Neural cell (in vitro differentiated cells): ENCODE measurements around the gene NBEA. TPM values are rescaled to one million over a fixed set of nuclear protein-coding genes. Genes with fewer than 3 reads are reported as not detected.

Source experiments
- H2AFZ ChIP-seq: fragments of 200-600, 300-800 bp; sonication (generic), shearing (Covaris generic); 2 replicates; pipeline ENCODE4 v1.6.0; 2014; ENCODE audit warnings: low read depth, mild to moderate bottlenecking, antibody characterized with exemption, low read length, moderate library complexity
- H3F3A ChIP-seq: fragments of 200-600 bp; shearing (Covaris generic); 2 replicates; pipeline ENCODE4 v1.6.1; 2016; ENCODE audit warnings: mild to moderate bottlenecking, moderate library complexity, mixed read lengths, antibody characterized with exemption, low read length; ENCODE audit not compliant: insufficient read depth, poor library complexity, severe bottlenecking
- H3K27ac ChIP-seq: fragments of 200-600, 300-800 bp; sonication (generic), shearing (Covaris generic); 2 replicates; pipeline ENCODE4 v1.5.1; 2014; ENCODE audit warnings: mild to moderate bottlenecking, low read length, moderate library complexity
- H3K27me3 ChIP-seq: fragments of 300-800, 200-600 bp; sonication (generic), shearing (Covaris generic); 2 replicates; pipeline ENCODE4 v1.6.0; 2014; ENCODE audit warnings: mild to moderate bottlenecking, low read depth, low read length, moderate library complexity; ENCODE audit not compliant: insufficient read depth
- H3K36me3 ChIP-seq: fragments of 300-800, 200-600 bp; sonication (generic), shearing (Covaris generic); 2 replicates; pipeline ENCODE4 v1.5.1; 2014; ENCODE audit warnings: mild to moderate bottlenecking, antibody characterized with exemption, low read length, moderate library complexity; ENCODE audit not compliant: insufficient read depth
- H3K4me2 ChIP-seq: fragments of 300-800, 200-600 bp; sonication (generic), shearing (Covaris generic); 2 replicates; pipeline ENCODE4 v1.6.0; 2014; ENCODE audit warnings: mild to moderate bottlenecking, low read length
- H3K4me3 ChIP-seq: fragments of 300-800, 200-600 bp; sonication (generic), shearing (Covaris generic); 2 replicates; pipeline ENCODE4 v1.5.1; 2014; ENCODE audit warnings: mild to moderate bottlenecking, low read length, moderate library complexity
- H3K79me2 ChIP-seq: fragments of 200-600 bp; shearing (Covaris generic); replicated peaks from 2 replicates; pipeline ENCODE4 v1.6.0; 2014; ENCODE audit warnings: mild to moderate bottlenecking, low read length, moderate library complexity; ENCODE audit not compliant: insufficient read depth
- H3K9ac ChIP-seq: fragments of 300-800, 200-600 bp; sonication (generic), shearing (Covaris generic); 2 replicates; pipeline ENCODE4 v1.6.1; 2016; ENCODE audit warnings: mild to moderate bottlenecking, low read length, mixed read lengths
- H3K9me2 ChIP-seq: fragments of 200-600 bp; shearing (Covaris generic); 2 replicates; pipeline ENCODE4 v1.6.1; 2016; ENCODE audit warnings: mild to moderate bottlenecking, low read length, mixed read lengths; ENCODE audit not compliant: insufficient read depth
- H3K9me3 ChIP-seq: fragments of 200-600, 300-800 bp; sonication (generic), shearing (Covaris generic); 2 replicates; pipeline ENCODE4 v1.6.1; 2016; ENCODE audit warnings: mild to moderate bottlenecking, mixed run types, low read length, moderate library complexity, mixed read lengths
- H4K20me1 ChIP-seq: fragments of 200-600 bp; shearing (Covaris generic); 2 replicates; pipeline ENCODE4 v1.6.1; 2016; ENCODE audit warnings: mild to moderate bottlenecking, mixed run types; ENCODE audit not compliant: insufficient read depth
- EP300 ChIP-seq: fragments of 450-650 bp; conservative IDR thresholded peaks from 2 replicates; pipeline ENCODE4 v1.6.1; 2014; ENCODE audit warnings: antibody characterized with exemption, mild to moderate bottlenecking, moderate library complexity; ENCODE audit not compliant: poor library complexity, severe bottlenecking
- EZH2 ChIP-seq: fragments of 200-600, 300-800 bp; shearing (Covaris generic), sonication (generic); IDR thresholded peaks from 2 replicates; pipeline ENCODE4 v1.6.1; 2014; ENCODE audit warnings: antibody characterized with exemption, low read length, borderline replicate concordance, mild to moderate bottlenecking; ENCODE audit not compliant: insufficient read depth, poor library complexity, severe bottlenecking
- MXI1 ChIP-seq: fragments of 450-650 bp; conservative IDR thresholded peaks from 2 replicates; pipeline ENCODE4 v1.6.1; 2014; ENCODE audit warnings: antibody characterized with exemption, mild to moderate bottlenecking; ENCODE audit not compliant: poor library complexity, severe bottlenecking
- POLR2AphosphoS5 ChIP-seq: IDR thresholded peaks from 2 replicates; pipeline ENCODE4 v1.6.1; 2012
- RAD21 ChIP-seq: fragments of 450-650 bp; conservative IDR thresholded peaks from 2 replicates; pipeline ENCODE4 v1.6.1; 2014; ENCODE audit warnings: antibody characterized with exemption, mild to moderate bottlenecking, moderate library complexity
- SMC3 ChIP-seq: fragments of 450-650 bp; conservative IDR thresholded peaks from 2 replicates; pipeline ENCODE4 v1.6.1; 2014; ENCODE audit warnings: antibody characterized with exemption, mild to moderate bottlenecking, moderate library complexity; ENCODE audit not compliant: poor library complexity
- TAF1 ChIP-seq: IDR thresholded peaks from 2 replicates; pipeline ENCODE4 v1.6.1; 2012; ENCODE audit warnings: low read depth
- polyA plus RNA-seq: library from polyadenylated mRNA; depleted of rRNA; stranded (reverse); fragments of >200 nt; gene quantifications from 2 replicates; pipeline ENCODE4 v1.2.3, GENCODE V29; 2014
- TF ChIP-seq, protein P1 (sequence below): IDR thresholded peaks from 2 replicates; pipeline ENCODE4 v1.6.1; 2012; ENCODE audit warnings: borderline replicate concordance
- TF ChIP-seq, protein P2 (sequence below): fragments of 450-650 bp; IDR thresholded peaks from 2 replicates; pipeline ENCODE4 v1.5.1; 2014; ENCODE audit warnings: antibody characterized with exemption, mild to moderate bottlenecking, moderate library complexity; ENCODE audit not compliant: poor library complexity, severe bottlenecking

The NBEA gene
- polyA plus RNA-seq, 1 donor from 2014 or later: 55.8 TPM

DNA sequence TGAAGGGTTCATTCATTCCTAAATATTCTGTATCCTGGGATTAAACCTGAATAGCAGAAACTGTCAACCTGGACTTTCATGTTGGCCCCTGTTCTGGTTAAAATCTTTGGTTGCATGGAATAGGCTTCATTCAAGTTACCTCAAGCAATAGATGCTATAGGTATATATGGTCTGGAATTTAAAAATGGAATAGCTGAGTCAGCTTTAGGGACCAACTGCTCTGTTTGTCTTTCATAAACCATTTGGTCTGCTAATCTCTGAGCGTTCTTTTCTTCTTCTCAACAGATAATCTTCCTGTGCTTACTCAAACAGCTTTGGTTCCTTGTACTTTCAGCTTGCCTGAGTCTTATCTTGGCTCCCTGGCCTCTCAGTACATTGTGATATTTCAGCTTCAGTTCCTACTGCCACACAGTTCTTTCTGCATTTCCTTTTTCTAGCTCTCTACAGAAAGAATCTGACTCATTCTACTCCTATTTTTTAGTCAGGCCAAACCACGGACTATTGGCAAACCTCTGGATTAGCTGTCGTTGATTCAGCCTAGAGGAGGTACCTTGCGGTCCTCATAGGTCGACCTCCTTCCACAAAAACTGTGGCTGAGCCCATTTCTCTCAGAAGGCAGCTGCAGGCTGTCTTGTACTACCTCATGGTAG, 570.3 kb downstream of the NBEA start:
- Histone ChIP-seq H3K27ac (no peak overlapping the region), H2AFZ (no peak overlapping the region), H3K9ac (no peak overlapping the region), H3K4me2 (no peak overlapping the region), H3K27me3 (no peaks in the 10 kb centered on the region), H3K36me3 (no peaks in the 10 kb centered on the region), H3K4me3 (no peak overlapping the region), H3K79me2 (no peaks in the 10 kb centered on the region), H3K9me2 (no peaks in the 10 kb centered on the region), H3K9me3 (no peaks in the 10 kb centered on the region), H4K20me1 (no peaks in the 10 kb centered on the region), H3F3A (no peaks in the 10 kb centered on the region)
- no peak for TF ChIP-seq POLR2AphosphoS5
- TF ChIP-seq MXI1: no peak
- no peak for TF ChIP-seq SMC3
- TF ChIP-seq, protein P1, sequence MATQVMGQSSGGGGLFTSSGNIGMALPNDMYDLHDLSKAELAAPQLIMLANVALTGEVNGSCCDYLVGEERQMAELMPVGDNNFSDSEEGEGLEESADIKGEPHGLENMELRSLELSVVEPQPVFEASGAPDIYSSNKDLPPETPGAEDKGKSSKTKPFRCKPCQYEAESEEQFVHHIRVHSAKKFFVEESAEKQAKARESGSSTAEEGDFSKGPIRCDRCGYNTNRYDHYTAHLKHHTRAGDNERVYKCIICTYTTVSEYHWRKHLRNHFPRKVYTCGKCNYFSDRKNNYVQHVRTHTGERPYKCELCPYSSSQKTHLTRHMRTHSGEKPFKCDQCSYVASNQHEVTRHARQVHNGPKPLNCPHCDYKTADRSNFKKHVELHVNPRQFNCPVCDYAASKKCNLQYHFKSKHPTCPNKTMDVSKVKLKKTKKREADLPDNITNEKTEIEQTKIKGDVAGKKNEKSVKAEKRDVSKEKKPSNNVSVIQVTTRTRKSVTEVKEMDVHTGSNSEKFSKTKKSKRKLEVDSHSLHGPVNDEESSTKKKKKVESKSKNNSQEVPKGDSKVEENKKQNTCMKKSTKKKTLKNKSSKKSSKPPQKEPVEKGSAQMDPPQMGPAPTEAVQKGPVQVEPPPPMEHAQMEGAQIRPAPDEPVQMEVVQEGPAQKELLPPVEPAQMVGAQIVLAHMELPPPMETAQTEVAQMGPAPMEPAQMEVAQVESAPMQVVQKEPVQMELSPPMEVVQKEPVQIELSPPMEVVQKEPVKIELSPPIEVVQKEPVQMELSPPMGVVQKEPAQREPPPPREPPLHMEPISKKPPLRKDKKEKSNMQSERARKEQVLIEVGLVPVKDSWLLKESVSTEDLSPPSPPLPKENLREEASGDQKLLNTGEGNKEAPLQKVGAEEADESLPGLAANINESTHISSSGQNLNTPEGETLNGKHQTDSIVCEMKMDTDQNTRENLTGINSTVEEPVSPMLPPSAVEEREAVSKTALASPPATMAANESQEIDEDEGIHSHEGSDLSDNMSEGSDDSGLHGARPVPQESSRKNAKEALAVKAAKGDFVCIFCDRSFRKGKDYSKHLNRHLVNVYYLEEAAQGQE: no peak
- TF ChIP-seq EP300: no peak
- TF ChIP-seq, protein P2, sequence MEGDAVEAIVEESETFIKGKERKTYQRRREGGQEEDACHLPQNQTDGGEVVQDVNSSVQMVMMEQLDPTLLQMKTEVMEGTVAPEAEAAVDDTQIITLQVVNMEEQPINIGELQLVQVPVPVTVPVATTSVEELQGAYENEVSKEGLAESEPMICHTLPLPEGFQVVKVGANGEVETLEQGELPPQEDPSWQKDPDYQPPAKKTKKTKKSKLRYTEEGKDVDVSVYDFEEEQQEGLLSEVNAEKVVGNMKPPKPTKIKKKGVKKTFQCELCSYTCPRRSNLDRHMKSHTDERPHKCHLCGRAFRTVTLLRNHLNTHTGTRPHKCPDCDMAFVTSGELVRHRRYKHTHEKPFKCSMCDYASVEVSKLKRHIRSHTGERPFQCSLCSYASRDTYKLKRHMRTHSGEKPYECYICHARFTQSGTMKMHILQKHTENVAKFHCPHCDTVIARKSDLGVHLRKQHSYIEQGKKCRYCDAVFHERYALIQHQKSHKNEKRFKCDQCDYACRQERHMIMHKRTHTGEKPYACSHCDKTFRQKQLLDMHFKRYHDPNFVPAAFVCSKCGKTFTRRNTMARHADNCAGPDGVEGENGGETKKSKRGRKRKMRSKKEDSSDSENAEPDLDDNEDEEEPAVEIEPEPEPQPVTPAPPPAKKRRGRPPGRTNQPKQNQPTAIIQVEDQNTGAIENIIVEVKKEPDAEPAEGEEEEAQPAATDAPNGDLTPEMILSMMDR: no peak
- TF ChIP-seq TAF1: no peak
- no peak for TF ChIP-seq EZH2
- TF ChIP-seq RAD21: no peak

DNA sequence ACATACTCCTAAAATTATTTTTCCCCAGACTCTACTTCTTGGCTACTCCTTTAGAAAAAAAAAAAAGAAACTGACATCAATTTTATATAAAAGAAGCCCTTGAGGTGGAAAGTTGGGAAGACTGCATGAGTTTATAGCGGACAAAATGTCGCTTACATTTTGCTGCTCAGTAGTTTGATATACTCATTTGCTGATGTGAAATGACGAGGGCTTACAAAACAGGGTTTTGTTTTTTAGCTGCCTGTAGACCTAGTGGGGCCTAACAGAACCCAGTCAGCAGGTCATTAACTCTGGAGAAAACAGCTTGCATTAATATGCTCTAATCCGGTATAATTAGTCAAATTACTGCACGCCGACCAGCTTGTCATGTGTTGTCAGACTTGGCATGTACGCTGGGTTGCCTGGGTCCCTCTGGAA, 572.0 kb downstream of the NBEA start:
- no peak overlapping the region for H3K4me2 ChIP-seq
- no peaks in the 10 kb centered on the region for H4K20me1 ChIP-seq
- H3K9ac ChIP-seq: no peak overlapping the region
- TF ChIP-seq MXI1 (no peak), POLR2AphosphoS5 (no peak), EP300 (no peak)
- no peak overlapping the region for H3K27ac ChIP-seq
- H3K36me3 ChIP-seq: no peaks in the 10 kb centered on the region
- no peaks in the 10 kb centered on the region for H3F3A ChIP-seq
- no peak overlapping the region for H2AFZ ChIP-seq
- no peaks in the 10 kb centered on the region for H3K9me3 ChIP-seq
- H3K79me2 ChIP-seq: no peaks in the 10 kb centered on the region
- H3K27me3 ChIP-seq: no peaks in the 10 kb centered on the region
- H3K4me3 ChIP-seq: no peak overlapping the region
- H3K9me2 ChIP-seq: no peaks in the 10 kb centered on the region
